OCI-LY7 (cell line): ENCODE results near the gene S100PBP. TPM values are rescaled to one million over a fixed set of nuclear protein-coding genes. Genes with fewer than 3 reads are reported as not detected.

Source experiments
- BruUV-seq: library from RNA; stranded (reverse); fragments of 400-500 nt; replicated peaks from 2 replicates; lab custom pipeline; 2021; lab: Mats Ljungman, UMichigan
- CTCF ChIA-PET: fragments of 300-600 bp; sonication (Branson Sonifier 250); formaldehyde crosslinking; loops from one replicate; lab custom pipeline; 2022; ENCODE audit warnings: antibody characterized with exemption; ENCODE audit not compliant: unreplicated experiment; lab: Charles Lee
- POLR2A ChIA-PET: fragments of 300-600 bp; sonication (Branson Sonifier 250); formaldehyde crosslinking; loops from one replicate; lab custom pipeline; 2022; ENCODE audit warnings: antibody characterized with exemption; lab: Charles Lee
- DNase-seq: peaks from one replicate; pipeline ENCODE4 v3.0.0-alpha.2; 2015; ENCODE audit warnings: low spot score
- H2AFZ ChIP-seq: fragments of 200-600 bp; sonication (generic), shearing (Covaris generic); 2 replicates; pipeline ENCODE4 v1.6.1; 2014; ENCODE audit warnings: mild to moderate bottlenecking, antibody characterized with exemption, low read length, moderate library complexity
- H3K27ac ChIP-seq: fragments of 200-600 bp; sonication (generic); 2 replicates; pipeline ENCODE4 v1.5.1; 2014; ENCODE audit warnings: mixed run types, low read depth, mild to moderate bottlenecking, moderate library complexity, low read length, inconsistent platforms; ENCODE audit not compliant: poor library complexity, severe bottlenecking
- H3K36me3 ChIP-seq: fragments of 200-600 bp; sonication (generic); 2 replicates; pipeline ENCODE4 v1.6.1; 2014; ENCODE audit warnings: mild to moderate bottlenecking, antibody characterized with exemption, low read length, moderate library complexity, mixed read lengths; ENCODE audit not compliant: insufficient read depth
- H3K4me1 ChIP-seq: fragments of 200-600 bp; sonication (generic); 2 replicates; pipeline ENCODE4 v1.5.1; 2014; ENCODE audit warnings: mild to moderate bottlenecking, low read length; ENCODE audit not compliant: insufficient read depth, poor library complexity, severe bottlenecking
- H3K4me2 ChIP-seq: fragments of 200-600 bp; sonication (generic); 2 replicates; pipeline ENCODE4 v1.6.1; 2014; ENCODE audit warnings: mild to moderate bottlenecking, low read length
- H3K4me3 ChIP-seq: fragments of 200-600 bp; sonication (generic); 2 replicates; pipeline ENCODE4 v1.5.1; 2014; ENCODE audit warnings: mild to moderate bottlenecking, low read depth, low read length; ENCODE audit not compliant: poor library complexity, severe bottlenecking
- H3K79me2 ChIP-seq: fragments of 200-600 bp; sonication (generic); 2 replicates; pipeline ENCODE4 v1.6.1; 2016; ENCODE audit warnings: low read depth, mild to moderate bottlenecking, low read length, moderate library complexity, mixed read lengths; ENCODE audit not compliant: insufficient read depth
- H3K9me2 ChIP-seq: fragments of 200-600 bp; sonication (generic); 2 replicates; pipeline ENCODE4 v1.6.1; 2016; ENCODE audit warnings: mild to moderate bottlenecking, low read length, mixed read lengths; ENCODE audit not compliant: insufficient read depth
- H3K9me3 ChIP-seq: fragments of 200-600 bp; sonication (generic); 2 replicates; pipeline ENCODE4 v1.6.1; 2014; ENCODE audit warnings: mild to moderate bottlenecking, mixed run types, low read length, mixed read lengths
- H4K20me1 ChIP-seq: fragments of 200-600 bp; sonication (generic); 2 replicates; pipeline ENCODE4 v1.6.1; 2014; ENCODE audit warnings: mild to moderate bottlenecking, antibody characterized with exemption, low read length, moderate library complexity, mixed read lengths; ENCODE audit not compliant: insufficient read depth
- EZH2phosphoT487 ChIP-seq: fragments of 200-600 bp; sonication (generic); IDR thresholded peaks from 2 replicates; pipeline ENCODE4 v1.6.1; 2018; ENCODE audit warnings: low read depth, borderline replicate concordance, mild to moderate bottlenecking, mixed run types, antibody characterized with exemption, low read length, moderate library complexity, mixed read lengths
- intact Hi-C: fragments of 100-400 bp; cut with micrococcal nuclease; formaldehyde crosslinking; loops from one replicate; pipeline ENCODE4 v1.10.0; 2022; ENCODE audit not compliant: unreplicated experiment
- total RNA-seq, 2 experiments: library from RNA; depleted of rRNA in 1 of 2; stranded (reverse); fragments of >200 nt in 1 of 2; shearing (Covaris generic) in 1 of 2; gene quantifications; 2 replicates each; pipeline ENCODE4 v1.2.3, GENCODE V29; 2014 to 2022
- TF ChIP-seq, protein P1 (sequence below): fragments of 200-600 bp; sonication (generic); conservative IDR thresholded peaks from 2 replicates; pipeline ENCODE4 v1.5.1; 2014; ENCODE audit warnings: mild to moderate bottlenecking, antibody characterized with exemption, low read length, moderate library complexity, mixed read lengths

The S100PBP gene
- total RNA-seq, 2 experiments from 2014 or later, result 72.1 to 136 TPM

DNA sequence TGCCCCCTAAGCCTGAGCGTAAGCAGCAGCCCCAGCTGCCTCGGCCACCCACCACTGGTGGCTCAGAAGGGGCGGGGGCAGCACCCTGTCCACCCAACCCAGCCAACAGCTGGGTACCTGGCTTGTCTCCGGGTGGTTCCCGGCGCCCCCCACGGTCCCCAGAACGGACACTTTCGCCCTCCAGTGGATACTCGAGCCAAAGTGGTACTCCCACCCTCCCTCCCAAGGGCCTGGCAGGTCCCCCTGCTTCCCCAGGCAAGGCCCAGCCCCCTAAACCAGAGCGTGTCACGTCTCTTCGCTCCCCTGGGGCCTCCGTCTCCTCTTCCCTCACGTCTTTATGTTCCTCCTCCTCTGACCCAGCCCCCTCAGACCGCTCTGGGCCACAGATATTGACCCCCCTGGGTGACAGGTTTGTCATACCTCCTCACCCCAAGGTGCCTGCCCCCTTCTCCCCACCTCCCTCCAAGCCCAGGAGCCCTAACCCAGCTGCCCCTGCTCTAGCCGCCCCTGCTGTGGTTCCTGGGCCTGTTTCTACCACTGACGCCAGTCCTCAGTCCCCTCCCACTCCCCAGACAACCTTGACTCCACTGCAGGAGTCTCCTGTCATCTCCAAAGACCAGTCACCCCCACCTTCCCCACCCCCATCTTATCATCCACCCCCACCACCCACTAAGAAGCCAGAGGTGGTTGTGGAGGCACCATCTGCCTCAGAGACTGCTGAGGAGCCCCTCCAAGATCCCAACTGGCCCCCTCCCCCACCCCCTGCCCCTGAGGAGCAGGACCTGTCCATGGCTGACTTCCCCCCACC is 46.5 kb upstream of the S100PBP start:
- intact Hi-C loops, result loop anchor here (5.0 kb wide), 1 partner anchor 324 kb away; no protein-coding TSS in a partner anchor
- ChIA-PET CTCF (no interaction called here), POLR2A (interaction anchor here (0.6 to 0.9 kb wide), 3 partner anchors 15 to 145 kb away, joined by 3 to 5 read pairs (median 3); no protein-coding TSS in a partner anchor)

DNA sequence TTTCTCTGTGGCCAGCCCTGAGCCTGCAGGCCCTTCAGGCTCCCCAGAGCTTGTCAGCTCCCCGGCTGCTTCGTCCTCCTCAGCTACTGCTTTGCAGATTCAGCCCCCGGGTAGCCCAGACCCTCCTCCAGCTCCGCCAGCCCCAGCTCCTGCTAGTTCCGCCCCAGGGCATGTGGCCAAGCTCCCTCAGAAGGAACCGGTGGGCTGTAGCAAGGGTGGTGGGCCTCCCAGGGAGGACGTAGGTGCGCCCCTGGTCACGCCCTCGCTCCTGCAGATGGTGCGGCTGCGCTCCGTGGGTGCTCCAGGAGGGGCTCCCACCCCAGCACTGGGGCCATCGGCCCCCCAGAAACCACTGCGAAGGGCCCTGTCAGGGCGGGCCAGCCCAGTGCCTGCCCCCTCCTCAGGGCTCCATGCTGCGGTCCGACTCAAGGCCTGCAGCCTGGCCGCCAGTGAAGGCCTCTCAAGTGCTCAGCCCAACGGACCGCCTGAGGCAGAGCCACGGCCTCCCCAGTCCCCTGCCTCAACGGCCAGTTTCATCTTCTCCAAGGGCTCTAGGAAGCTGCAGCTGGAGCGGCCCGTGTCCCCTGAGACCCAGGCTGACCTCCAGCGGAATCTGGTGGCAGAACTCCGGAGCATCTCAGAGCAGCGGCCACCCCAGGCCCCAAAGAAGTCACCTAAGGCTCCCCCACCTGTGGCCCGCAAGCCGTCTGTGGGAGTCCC is 45.7 kb upstream of the S100PBP start:
- Histone ChIP-seq H3K36me3 (peaks cover 42% of the 10 kb centered on the region), H4K20me1 (no peaks in the 10 kb centered on the region), H3K4me2 (no peak overlapping the region), H2AFZ (no peak overlapping the region), H3K27ac (no peak overlapping the region), H3K4me3 (no peak overlapping the region), H3K9me2 (no peaks in the 10 kb centered on the region), H3K79me2 (no peaks in the 10 kb centered on the region), H3K4me1 (no peaks in the 10 kb centered on the region), H3K9me3 (no peaks in the 10 kb centered on the region)
- TF ChIP-seq, protein P1, sequence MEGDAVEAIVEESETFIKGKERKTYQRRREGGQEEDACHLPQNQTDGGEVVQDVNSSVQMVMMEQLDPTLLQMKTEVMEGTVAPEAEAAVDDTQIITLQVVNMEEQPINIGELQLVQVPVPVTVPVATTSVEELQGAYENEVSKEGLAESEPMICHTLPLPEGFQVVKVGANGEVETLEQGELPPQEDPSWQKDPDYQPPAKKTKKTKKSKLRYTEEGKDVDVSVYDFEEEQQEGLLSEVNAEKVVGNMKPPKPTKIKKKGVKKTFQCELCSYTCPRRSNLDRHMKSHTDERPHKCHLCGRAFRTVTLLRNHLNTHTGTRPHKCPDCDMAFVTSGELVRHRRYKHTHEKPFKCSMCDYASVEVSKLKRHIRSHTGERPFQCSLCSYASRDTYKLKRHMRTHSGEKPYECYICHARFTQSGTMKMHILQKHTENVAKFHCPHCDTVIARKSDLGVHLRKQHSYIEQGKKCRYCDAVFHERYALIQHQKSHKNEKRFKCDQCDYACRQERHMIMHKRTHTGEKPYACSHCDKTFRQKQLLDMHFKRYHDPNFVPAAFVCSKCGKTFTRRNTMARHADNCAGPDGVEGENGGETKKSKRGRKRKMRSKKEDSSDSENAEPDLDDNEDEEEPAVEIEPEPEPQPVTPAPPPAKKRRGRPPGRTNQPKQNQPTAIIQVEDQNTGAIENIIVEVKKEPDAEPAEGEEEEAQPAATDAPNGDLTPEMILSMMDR, result no peak
- TF ChIP-seq EZH2phosphoT487, result no peak
- CTCF ChIA-PET, result no interaction called here
- no peak for DNase-seq
- POLR2A ChIA-PET, result interaction anchor here (0.7 to 1.1 kb wide), 3 partner anchors 14 to 146 kb away, joined by 3 to 5 read pairs (median 4); no protein-coding TSS in a partner anchor
- no TSS peak for BruUV-seq
- intact Hi-C loops, result loop anchor here (5.0 kb wide), 1 partner anchor 324 kb away; no protein-coding TSS in a partner anchor

More for the DNA sequence above, 46.5 kb upstream of the S100PBP start:
- H3K4me1 ChIP-seq, result no peaks in the 10 kb centered on the region
- H3K36me3 ChIP-seq, result peaks cover 34% of the 10 kb centered on the region
- H3K79me2 ChIP-seq, result no peaks in the 10 kb centered on the region
- no peaks in the 10 kb centered on the region for H3K9me2 ChIP-seq
- H2AFZ ChIP-seq, result no peak overlapping the region
- no peak for TF ChIP-seq EZH2phosphoT487
- no peak overlapping the region for H3K4me3 ChIP-seq
- no peak overlapping the region for H3K27ac ChIP-seq
- no peak overlapping the region for H3K4me2 ChIP-seq
- BruUV-seq, result no TSS peak
- H4K20me1 ChIP-seq, result no peaks in the 10 kb centered on the region
- H3K9me3 ChIP-seq, result no peaks in the 10 kb centered on the region
- DNase-seq, result no peak
